ENCODE measurements around the gene PODXL2.

Gene PODXL2

DNA sequence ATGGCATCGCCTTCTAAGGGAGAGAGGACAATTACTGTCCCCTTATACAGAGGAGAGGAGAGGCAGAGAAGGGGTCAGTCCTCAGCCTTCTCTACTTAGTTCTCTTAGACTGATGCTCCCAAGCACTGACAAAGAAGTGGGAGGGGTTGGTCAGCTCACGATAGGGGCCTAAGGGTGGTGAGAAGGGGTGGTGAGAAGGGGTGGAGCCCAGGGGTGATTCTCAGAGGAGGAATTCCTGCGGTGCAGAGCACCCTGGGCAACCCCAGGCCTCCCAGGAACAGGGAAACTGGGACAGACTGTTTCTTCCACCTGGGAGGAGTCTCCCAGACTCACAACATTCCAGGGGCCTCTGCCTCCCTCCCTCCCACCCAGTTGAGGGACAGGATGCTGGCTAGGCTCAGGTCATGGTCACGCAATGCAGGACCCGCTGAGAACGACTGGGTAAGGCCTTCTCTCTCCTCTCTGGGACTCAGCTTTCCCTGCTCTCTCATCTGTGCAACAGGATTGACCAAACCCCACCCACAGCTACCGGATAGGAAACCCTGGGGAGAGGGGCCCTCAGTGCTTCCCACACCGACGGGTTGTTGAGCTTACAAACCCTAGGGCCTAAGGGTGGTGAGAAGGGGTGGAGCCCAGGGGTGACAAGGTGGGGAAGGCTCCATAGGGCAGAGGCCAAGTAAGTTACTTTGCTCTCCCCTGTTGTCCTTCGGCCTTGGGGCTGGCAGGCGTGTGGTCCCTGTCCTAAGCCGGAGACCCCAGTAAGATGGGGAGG is 40.0 kb upstream of the PODXL2 start:
- H3K27ac ChIP-seq = peak overlapping the region; percentile 93
- TF ChIP-seq, protein P1, sequence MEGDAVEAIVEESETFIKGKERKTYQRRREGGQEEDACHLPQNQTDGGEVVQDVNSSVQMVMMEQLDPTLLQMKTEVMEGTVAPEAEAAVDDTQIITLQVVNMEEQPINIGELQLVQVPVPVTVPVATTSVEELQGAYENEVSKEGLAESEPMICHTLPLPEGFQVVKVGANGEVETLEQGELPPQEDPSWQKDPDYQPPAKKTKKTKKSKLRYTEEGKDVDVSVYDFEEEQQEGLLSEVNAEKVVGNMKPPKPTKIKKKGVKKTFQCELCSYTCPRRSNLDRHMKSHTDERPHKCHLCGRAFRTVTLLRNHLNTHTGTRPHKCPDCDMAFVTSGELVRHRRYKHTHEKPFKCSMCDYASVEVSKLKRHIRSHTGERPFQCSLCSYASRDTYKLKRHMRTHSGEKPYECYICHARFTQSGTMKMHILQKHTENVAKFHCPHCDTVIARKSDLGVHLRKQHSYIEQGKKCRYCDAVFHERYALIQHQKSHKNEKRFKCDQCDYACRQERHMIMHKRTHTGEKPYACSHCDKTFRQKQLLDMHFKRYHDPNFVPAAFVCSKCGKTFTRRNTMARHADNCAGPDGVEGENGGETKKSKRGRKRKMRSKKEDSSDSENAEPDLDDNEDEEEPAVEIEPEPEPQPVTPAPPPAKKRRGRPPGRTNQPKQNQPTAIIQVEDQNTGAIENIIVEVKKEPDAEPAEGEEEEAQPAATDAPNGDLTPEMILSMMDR (conservative IDR thresholded peaks at IDR 0.05) = no peak
- no peak for TF ChIP-seq ZFX (IDR thresholded peaks at IDR 0.05)

DNA sequence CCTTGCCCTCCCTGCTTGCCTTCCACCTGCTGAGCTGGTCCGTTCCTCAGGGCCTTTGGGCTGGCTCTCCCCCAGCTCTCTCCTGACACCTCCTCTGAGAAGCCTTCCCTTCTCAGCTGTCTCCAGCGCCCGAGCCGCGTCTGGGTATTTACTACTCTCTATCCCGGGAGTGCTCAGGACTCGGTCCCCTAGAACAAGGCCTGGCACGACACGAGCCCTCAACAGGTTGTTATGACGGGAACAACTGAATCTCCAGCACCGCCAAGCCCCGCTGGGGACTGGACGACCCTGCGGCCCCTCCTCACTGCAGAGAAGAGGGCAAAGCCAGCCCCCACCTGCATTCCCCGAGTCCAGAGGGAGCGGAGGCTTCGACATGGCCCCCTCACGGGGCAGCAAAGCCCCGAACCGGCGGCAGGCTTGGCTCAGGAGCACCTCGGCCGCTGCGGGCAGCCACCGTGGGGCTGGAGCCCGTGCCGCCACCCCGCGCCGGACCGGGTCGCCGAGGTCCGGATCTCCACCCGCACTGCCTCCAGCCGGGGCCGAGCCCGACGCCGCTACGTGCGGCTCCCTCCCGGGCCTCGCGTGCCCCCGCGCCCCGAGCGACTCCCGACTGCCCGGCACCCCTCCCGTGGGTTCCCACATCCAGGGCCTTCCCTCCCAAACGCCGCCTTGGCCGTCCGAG is 39.2 kb upstream of the PODXL2 start:
- peak overlapping the region; percentile 93 for H3K27ac ChIP-seq
- TF ChIP-seq, protein P1 (conservative IDR thresholded peaks at IDR 0.05) = no peak
- no peak for TF ChIP-seq ZFX (IDR thresholded peaks at IDR 0.05)

DNA sequence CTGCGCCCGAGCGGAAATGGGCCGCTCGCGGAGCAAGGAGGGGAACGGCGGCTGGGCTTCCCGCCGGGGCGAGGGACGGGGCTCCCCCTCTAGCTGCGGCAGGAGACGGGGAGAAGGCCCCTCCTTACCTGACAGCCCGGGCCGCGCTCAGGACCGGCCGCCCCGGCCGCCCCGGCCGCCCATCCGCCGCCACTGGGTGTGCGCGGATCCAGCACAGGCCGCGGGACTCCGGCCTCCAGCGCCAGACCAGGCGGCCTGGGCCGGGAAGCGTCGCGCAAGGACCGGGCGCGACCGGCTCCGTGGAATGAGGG is 38.7 kb upstream of the PODXL2 start:
- TF ChIP-seq ZFX (IDR thresholded peaks at IDR 0.05) = peak; percentile 98
- TF ChIP-seq, protein P1 (conservative IDR thresholded peaks at IDR 0.05) = no peak
- peak overlapping the region; percentile 93 for H3K27ac ChIP-seq

DNA sequence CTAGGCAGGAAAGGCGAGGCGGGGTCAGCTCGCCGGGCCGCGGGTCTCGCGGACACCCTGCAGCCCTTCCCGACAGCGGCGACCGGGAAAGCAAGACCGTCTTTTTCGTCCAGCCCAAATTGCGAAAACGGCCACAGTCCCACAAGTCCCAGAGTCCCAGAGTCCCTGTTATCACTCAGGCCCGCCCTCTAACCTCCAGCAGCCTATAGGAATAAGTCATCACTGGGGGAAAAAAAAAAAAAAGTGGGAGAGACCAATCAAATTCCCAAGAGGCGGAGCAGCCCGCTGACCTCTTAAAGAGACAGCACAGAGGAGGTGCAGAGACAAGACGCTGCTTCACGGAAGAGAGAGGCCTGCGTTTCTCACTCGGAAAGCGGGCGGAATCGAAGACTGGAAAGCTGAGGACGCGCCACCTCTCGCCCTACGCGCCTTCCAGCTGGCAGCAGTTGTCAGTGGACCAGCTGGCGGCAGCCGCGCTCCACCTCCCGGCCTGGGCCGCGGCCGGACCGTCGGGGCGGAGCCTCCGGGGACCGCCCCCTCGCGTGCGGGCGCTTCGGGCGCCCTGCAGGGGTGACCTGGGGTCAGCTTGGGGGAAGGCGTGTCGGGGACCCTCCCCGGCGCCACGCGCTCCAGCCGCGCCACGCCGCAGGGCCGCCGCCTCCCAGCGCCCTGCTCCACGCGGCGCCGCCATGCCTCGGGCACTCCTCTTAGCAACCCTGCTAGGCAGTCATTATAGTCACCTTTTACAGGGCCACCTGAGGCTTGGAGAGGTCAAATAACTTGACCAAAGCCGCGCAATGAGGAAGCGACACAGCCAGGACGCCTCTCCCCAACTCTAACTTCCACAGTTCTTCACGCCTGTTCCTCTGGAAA is 38.2 kb upstream of the PODXL2 start, which contains the start of gene TPRA1:
TPRA1 (minus strand) TSS at position 141 of the 873 bp plus-strand sequence. CDS start 10,587 bp downstream, outside the sequence.
- H3K27ac ChIP-seq = peak within 1 kb of the TSS; percentile 93
- peak; percentile 62; the same call in 1 of the 2 replicates for TF ChIP-seq ZFX (IDR thresholded peaks at IDR 0.05)
- TF ChIP-seq, protein P1 (conservative IDR thresholded peaks at IDR 0.05) = no peak

DNA sequence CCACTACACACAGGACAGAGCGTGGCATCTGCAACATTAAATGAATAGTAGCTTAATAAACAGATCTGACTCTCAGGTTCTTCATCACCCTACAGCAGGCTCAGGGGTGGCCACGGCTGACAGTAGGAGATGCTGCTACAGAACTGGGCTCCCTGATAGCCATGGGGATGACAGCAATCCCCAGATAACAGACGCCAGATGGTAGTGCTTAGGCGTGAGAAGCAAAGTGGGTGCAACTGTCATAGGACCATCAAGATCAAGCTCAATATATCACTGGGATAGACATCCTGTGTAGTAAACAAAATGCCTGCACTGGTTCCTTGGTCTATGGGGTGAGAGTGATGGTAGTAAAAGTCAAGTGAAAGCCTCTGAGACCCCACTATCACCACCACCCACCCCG is 35.8 kb upstream of the PODXL2 start:
- TF ChIP-seq, protein P1 (conservative IDR thresholded peaks at IDR 0.05) = no peak
- TF ChIP-seq ZFX (IDR thresholded peaks at IDR 0.05) = no peak
- H3K27ac ChIP-seq = peak overlapping the region; percentile 93

DNA sequence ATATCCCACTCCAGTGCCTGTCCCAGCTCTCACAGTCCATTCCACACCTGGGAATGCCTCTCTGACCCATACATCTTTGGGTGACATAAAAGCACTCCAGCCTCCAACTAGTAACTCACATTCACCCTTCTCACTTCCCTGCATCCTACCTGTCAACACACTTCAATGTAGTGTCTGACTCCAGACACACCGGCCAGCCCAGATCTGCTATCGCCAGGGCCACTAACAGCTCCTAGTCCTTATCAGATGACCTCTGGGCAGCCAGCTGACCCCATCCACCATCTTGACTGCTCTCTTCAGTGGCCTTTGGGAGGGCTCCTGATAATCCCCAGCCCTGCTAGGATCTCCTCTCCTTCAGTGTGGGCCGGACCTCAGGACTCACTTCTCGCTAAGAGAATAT is 33.7 kb upstream of the PODXL2 start:
- no peak overlapping the region for H3K27ac ChIP-seq
- TF ChIP-seq, protein P1 (conservative IDR thresholded peaks at IDR 0.05) = no peak
- no peak for TF ChIP-seq ZFX (IDR thresholded peaks at IDR 0.05)

Measured in C4-2B (cell line).